ENCODE results near the gene COPA. TPM values are rescaled to one million over a fixed set of nuclear protein-coding genes. Genes with fewer than 3 reads are reported as not detected.
"Not testable (repeated sequence)": the region's sequence is repeated elsewhere in the genome, so short reads cannot be mapped to it uniquely, and the experiment has no call there.

Gene COPA
- total RNA-seq, 1 experiment from 2014 or later = 101 TPM

DNA sequence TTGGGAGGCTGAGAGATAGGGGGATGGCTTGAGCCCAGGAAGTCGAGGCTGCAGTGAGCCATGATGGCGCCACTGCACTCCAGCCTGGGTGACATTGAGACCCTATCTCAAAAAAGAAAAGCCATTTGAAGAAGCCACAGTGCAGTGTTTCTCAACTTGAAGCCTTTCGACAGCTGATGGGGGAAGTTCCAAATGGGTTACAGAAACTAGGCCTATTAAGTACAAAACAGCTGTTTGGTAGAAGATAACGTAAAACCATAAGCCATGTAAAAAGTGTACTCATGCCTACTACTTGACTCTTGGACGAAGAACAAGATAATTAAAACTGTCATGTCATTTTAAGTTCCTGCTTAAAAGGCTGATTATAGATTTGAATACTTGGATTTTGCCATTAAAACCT is 16.6 kb downstream of the COPA start:
- DNase-seq (ENCODE audit: low spot score) = no peak

DNA sequence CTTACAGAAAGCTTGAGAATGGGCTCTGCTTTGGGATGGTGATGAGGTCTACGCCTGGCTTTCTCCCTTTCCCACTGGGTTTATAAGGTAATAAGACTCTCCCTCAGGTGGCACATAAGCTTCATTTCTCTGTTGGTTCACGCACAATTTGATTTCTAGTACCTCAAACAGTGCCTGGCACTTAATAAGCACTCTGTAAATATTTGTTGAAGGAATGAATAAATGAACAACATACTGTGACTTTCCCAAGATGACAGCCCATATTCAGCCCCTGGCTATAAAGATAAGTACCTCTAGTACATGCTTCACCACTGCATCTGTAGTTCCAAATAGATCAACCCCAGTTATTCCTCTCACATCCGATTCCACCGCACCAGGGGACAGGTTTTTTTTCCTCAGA is 17.8 kb downstream of the COPA start:
- no peak for DNase-seq (ENCODE audit: low spot score)

DNA sequence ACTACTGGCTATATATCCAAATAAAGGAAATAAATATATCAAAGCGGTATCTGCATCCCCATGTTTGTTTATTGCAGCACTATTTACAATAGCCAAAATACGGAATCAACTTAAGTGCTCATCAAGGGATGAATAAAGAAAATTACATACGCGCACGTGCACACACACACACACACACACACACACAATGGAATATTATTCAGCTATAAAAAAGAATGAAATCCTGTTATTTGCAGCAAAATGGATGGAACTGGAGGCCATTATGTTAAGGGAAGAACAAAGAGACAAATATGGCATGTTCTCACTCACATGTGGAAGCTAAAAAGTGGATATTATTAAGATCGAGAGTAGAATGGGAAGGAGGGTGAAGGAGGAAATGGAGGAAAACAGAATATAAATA is 20.2 kb downstream of the COPA start:
- DNase-seq (ENCODE audit: low spot score) = no peak

DNA sequence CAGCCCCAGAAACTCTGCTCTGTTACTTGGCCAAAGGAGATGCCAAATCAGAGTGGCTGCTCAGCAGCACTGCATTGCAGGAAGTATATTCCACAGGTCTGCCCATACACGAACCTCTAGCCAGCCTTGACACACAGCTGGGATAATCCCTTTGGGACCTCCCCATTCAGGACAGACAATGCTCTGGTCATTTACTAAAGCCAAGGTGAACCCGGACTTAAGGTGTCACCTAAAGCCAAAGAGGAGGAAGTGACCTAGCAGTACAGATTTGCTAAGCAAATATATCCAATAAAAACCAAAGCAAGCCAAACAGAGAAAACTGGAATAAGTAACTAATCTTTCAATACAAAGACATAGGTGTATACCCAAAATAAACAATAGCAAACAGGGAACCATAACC is 27.7 kb downstream of the COPA start:
- no peak for DNase-seq (ENCODE audit: low spot score)

DNA sequence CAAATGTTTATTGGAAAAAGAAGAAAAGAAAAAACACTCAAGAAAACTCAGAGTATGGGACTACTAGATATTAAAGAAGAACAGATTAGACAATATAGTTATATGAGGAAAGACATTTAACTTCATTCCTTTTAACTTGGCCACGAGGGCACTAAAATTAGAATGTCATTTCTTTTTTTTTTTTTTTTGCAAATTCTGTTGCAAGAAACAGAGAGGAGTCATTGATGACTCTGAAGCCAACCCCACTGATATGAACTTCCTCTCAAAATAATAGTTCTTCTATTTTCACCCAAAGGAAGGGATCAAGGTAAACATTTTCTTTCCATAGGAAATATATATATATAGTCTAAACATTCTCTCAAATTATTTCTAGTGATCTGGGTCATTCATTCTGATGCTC is 33.5 kb downstream of the COPA start:
- DNase-seq (ENCODE audit: low spot score) = no peak

DNA sequence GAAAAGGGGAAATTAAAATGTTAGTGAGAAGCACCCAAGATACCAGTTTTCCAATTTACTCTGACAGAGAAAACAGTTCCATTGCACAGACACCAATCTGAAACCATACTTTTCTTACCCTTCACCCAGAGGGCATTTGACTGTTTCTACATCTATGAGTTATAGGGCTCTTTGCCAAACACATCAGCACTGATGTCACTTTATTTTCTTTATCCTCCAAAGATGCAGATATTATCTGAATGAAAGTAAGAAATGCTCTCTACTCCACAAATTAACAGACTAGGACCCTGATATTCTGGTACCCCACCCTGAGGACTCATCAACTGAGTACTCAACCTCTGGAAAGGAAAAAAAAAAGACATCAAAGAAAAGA is 33.9 kb downstream of the COPA start:
- no peak for DNase-seq (ENCODE audit: low spot score)

DNA sequence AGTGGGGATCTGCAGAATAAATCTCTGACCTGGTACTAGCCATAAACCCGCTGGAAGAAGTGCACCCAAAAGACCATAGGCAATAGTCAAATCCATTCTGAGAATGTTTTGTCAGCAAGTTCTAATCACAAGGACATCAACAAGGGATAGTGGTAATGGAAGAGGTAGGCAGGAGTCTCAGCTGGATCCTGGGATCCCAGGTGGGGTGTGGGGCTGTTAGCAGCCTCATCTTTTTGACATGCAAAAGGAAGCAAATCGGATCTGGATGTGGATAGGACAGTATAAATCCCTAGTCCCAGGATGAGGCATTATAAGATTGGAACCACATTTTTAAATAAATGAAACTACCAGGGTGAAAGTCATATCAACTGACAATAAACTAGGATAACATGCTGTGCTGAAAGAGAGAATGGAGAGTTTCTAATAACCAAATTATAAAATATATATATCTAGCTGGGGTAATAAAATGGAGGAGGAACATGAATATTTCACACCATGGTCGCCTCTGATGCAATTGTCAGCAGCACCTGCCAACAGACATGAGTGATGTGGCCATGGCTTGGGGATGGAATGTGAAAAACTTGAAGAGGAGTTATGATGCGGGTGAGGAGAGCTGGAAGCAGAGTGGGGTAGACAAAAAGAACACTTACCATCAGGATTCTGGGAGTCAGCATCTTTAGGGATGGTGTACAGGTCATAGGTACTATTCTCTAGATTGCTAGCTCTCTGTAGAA is 34.4 kb downstream of the COPA start:
- no peak for DNase-seq (ENCODE audit: low spot score)

DNA sequence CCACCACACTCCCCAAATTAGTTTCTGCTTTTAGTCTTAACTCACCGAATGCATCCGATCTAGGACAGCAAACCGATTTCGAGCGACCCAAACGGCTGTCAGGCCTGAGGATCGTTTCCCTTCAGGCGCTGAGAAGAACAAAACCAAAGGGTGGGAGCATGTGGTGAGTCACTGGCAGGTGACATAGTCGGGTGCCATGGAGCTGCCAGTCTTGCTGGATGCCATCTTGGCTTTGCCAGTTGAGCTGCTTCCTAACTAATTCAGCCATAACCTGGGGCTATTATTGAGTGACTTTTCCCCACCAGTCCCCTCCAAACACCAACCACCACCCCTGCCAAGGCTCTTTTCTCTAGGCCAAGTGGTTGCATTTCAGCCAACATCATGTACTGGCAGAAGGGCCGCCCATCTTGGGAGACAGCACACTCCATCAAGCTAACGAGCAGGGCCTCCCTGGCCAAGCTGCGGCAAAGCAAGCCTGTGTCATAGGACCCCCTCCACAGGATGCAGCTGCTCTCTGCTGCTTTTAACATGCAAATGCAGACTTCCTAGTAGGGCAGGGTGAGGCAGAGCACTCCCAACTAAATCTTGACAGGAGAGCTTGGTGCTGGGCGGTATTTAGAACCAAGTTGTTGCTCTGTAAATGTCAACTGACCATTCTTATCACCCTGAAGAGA is 35.8 kb downstream of the COPA start:
- DNase-seq (ENCODE audit: low spot score) = no peak

DNA sequence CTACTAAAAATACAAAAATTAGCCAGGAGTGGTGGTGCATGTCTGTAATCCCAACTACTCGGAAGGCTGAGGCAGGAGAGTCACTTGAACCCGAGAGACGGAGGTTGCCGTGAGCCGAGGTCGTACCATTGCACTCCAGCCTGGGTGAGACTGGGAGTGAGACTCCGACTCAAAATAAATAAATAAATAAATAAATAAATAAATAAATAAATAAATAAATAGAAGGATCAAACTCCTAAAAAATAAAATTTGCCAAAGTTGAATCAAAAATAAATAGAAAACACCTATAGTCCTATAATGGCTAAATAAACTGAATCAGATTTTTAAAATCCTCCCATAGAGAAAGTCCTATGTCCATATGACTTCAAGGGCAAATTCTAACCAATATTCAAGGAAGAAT is 42.9 kb downstream of the COPA start:
- DNase-seq (ENCODE audit: low spot score) = no peak

DNA sequence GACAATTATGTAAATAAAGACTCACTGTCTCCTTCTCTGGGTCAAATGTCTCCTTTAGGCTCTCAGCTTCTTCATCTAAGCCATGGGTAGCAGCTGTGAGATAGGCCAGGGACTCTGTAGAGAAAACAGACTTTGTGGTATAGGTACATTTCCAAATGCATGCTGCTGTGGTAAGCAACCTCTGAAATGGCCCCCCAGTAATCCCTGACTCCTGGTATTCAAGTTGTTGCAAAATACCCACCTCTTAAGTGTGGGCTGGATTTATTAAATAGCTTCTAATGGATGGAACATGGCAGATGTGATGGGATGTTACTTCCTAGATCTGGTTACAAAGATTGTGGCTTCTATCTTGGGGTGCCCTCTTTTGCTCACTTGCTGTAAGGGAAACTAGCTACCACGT is 47.0 kb downstream of the COPA start:
- no peak for DNase-seq (ENCODE audit: low spot score)

DNA sequence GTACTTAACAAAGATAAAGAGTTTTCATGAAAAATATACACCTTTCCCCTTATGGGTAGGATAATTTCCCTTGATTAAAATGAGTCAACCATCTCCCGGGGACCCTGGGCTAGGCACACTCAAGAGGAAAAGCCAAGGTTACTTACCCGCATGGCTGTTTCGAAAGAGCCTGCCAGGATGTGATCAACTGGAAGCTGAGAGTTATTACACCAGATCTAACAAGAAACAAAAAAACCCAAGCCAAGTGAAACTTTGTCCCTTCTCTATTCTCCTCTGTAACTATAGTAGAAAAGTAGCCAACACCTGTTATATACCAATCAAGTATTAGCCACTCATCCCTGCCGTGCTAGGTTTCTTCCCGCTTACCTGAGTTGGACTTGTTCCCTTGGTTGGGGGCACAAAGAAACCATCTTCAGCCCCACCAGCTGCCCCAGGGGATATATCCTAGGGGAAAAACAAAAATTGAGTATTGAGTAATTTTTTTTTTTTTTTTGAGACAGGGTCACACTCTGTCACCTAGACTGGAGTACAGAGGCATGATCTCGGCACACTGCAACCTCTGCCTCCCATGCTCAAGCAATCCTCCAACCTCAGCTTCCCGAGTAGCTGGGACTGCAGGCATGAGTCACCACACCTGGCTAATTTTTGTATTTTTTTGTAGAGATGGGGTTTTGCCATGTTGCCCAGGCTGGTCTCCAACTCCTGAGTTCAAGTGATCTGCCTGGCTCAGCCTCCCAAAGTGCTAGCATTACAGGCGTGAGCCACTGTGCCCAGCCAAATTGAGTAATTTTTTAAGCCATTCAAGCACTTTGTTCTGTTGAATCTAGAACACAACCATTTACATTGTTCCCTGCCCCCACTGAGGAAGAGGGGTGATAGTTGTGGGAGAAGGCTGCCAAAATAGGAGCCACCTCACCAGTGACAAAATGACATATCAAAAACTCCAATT is 49.8 kb downstream of the COPA start:
- no peak for DNase-seq (ENCODE audit: low spot score)

DNA sequence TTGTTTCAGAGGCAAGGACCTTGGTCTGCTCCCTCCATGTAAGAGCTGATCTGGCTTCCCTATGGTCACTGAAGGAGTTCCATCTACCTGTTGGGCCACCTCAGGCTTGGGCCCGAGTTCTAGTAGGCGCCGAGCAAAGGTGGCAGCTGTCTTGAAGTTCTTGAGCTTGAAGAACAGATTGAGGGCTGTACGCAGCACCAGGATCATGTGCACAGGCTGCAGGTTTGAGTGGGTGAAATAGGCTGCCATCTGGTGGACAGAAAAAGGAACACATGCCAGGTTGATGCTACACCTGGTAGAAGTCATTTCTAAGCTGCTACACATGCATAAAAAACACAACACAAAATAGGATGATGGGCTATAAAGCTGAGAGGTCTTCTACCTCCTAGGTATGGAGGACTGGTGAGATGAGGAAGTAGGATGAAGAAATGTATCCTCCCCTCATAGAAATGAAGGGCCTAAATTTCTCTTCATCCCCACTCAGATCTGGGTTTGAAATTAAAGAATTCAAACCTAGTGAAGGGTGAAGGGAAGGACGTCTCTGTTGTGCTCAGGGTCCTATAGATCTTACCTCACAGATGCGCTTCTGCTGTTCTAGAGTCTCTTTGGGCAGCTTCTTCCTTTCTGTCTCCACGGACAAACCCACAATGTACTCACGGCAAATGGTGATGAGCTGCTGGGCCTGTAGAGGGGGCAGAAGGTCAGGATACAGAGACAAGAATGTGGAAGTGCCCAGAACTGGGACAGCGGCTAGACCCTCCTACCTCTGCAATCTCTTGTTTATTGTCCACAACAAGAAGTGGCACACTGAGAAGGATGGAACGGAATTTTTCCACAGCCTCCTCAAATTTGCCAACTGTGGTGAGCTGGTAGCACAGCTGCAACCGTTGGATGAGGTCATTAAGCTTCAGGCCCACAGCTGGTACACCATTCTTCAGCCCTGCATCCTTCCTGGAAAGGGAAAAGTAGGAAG is 51.5 kb downstream of the COPA start:
- peak; percentile 68 for DNase-seq (ENCODE audit: low spot score)

DNA sequence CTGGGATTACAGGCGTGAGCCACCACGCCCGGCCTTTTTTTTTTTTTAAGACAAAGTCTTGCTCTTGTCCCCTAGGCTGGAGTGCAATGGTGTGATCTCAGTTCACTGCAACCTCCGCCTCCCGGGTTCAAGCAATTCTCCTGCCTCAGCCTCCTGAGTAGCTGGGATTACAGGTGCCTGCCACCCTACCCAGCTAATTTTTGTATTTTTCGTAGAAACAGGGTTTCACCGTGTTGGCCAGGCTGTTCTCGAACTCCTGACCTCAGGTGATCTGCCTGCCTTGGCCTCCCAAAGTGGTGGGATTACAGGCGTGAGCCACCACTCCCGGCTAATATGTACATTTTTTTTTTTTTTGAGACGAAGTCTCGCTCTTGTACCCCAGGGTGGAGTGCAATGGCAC is 55.3 kb downstream of the COPA start:
- not testable (repeated sequence) for DNase-seq (ENCODE audit: low spot score)

DNA sequence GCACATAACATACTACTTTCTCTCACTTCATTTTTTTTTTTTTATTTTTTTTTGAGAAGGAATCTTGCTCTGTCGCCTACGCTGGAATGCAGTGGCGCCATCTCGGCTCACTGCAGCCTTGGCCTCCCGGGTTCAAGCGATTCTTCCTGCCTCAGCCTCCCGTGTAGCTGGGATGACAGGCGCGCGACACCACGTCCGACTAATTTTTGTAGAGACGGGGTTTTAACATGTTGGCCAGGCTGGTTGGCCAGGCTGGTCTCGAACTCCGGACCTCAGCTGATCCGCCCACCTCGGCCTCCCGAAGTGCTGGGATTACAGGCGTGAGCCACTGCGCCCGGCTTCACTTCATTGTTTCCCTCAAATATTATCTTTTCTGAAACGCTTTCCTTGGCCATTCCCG is 57.5 kb downstream of the COPA start:
- no peak for DNase-seq (ENCODE audit: low spot score)

DNA sequence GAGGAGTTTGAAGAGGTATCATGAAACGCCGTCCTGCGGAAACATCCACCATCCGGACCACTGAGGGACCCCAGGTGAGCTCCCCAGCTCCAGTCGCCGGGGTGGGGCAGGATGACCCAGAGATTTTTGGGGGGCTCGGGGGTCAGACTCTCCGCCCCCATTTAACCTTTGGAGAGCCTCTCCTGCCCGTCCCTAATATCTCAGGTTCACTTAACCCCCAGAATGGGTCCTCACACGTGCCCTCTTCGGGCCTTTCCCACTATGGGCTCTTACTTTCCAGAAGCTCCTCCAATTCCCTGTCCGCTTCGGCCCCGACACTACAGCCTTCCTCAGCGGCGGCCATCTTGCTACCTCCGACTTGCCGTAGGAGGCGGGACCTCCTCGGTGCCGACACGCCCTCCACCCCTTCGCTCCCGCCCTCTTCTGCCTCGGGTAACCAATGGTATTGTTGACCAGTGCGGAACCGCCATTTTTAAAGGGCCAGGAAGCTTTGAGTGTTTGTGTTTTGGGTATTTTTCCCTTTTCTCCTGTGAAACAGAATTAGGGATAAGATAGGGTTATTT is 58.2 kb downstream of the COPA start, which contains the start of gene PEX19:
Gene PEX19, minus strand, starts transcription at position 352 of the 563 bp plus-strand sequence. Its CDS starts 9 bp downstream, at position 343.
- DNase-seq (ENCODE audit: low spot score) = peak; percentile 89

DNA sequence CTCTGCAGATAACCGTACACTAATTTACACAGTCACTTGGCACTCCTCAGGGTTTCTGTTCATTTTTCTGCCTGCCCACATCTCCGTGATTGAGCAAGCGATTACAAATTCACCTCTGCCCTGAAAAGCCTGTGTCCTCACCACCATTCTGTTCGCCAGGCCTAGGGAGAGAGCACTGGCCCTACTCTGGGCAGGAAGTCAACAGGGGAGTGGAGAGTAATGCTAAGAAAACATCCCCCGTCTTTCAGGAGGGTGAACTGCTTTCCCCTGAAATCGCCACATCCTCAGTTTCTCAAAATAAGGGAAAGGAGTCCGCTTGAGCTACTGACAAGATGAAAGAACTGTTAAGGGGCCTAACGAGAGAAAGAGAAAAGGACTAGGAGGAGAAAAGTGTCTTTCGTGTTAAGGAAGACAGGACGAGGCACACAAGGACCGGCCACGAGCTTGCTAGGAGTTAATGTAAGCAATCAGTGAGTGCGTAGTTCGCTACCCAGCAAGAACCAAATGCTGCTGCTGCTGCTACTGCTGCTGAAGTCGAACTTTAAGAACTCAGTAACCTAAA is 58.7 kb downstream of the COPA start:
- peak; percentile 15 for DNase-seq (ENCODE audit: low spot score)

DNA sequence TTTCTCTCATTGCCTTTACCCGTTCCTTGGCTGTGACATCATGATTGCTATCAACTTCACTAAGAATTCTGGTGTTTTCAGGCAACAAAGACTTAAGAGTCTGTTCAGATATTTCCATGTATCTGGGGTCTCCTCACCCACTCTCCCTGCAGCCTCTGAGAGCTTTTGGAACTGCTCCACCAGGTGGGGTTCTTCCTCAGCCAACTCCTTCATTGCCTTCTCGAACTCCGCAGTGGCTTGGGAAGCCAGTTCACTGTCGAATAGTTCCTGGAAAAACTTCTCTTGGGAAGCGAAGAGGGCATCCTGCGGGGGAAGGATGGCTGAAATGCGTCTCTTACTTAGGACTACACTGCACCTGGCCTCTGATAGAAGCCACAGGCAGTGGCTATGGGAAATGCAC is 60.2 kb downstream of the COPA start:
- no peak for DNase-seq (ENCODE audit: low spot score)

DNA sequence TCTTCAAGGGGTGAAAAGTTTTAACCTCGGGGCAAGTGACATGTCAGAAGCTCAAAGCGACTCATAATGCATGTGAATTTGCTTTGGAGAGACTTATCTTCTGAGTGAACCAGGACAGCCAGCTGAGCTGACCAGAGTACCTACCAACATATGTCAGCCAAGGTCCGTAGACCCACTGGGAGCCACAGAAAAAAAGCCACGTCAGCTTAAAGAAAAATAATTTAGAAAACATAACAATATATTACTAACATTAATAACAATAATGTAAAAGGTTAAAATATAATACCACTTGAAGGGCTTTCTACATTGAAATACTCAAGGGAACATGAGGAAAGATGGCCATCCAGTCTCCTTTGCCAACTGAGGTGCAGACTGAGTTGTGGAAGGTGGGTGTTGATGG is 65.1 kb downstream of the COPA start:
- no peak for DNase-seq (ENCODE audit: low spot score)

DNA sequence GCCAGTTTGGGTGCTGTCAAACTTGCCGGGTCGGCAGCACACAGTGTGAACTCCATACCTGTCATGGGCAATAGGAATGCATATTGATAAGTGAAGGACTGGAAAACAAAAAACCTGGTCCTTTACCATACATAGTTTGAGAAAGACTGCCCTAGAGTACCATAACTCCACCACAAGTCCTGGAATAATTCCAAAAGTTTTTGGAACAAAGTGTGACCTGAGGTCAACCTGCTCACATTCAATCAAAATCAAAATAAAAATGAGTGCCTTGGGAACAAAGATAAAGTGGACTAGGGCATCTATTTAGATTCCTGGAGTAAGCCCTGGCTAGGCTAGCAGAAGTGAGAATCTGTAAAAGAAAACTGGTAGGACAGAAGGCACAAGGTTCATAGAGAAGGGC is 65.7 kb downstream of the COPA start:
- DNase-seq (ENCODE audit: low spot score) = no peak

DNA sequence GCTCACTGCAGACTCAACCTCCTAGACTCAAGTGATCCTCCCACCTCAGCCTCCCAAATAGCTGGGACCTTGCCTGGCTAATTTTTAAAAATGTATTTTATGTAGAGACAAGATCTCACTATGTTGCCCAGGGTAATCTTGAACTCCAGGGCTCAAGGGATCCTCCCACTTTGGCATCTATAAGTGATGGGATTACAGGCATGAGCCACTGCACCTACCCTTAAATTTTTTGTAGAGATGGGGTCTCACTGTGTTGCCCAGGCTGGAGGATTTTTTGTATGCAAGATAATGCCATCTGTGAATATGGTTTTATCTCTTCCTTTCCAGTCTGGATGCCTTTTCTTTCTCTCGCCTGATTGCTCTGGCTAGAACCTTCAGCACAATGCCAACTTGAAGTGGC is 72.0 kb downstream of the COPA start:
- DNase-seq (ENCODE audit: low spot score) = no peak

Data from H4 (cell line).